HG03139 (cell line): ENCODE measurements around the gene NFATC2.

ENCODE experiments used
- ATAC-seq: cut with Tn5 transposase; IDR thresholded peaks from one replicate; pipeline ENCODE4 v1.9.1; 2021; ENCODE audit not compliant: unreplicated experiment

The NFATC2 gene

DNA sequence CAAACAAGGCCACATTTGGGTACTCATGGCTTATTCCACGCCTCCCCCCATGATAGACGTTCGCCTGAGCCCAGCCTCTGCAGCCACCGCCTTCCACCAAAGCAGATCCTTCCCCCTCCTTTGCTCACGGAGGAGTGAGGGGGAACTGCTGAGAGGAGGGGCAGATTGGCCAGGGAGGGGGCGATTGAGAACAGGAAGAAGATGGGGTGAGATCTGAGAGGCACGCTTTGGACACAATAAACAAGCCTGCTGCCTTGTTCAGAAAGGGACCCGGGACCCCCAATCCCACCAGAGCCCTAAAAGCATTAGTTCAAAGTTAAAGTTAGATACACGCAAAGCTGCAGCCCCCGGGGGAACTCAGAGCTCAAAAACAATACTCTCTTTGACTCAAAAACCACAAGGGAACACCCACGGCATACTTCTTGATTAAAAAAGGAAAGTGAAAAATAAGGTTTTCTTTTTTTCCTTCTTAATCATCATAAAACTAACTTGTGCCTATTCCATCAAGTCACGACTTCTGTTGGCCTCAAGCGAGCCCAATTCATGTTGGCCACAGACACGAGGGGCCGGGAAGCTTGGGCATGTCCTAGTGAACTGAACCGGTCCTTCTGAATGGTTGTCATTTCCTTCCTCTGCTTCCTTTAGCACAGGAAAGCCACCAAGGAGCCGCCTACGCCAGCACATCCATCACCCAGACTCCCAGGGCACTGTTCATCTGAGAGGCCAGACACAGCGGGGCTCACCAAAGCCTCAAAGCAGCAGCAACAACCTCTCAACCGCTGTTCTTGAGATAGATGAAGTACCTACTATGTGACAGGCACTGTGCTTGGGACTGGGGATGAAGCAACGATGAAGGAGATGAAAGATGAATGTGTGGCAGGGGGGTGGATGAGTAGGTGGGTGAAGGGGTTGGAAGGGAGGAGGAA, 44.7 kb downstream of the NFATC2 start:
- ATAC-seq: no peak

DNA sequence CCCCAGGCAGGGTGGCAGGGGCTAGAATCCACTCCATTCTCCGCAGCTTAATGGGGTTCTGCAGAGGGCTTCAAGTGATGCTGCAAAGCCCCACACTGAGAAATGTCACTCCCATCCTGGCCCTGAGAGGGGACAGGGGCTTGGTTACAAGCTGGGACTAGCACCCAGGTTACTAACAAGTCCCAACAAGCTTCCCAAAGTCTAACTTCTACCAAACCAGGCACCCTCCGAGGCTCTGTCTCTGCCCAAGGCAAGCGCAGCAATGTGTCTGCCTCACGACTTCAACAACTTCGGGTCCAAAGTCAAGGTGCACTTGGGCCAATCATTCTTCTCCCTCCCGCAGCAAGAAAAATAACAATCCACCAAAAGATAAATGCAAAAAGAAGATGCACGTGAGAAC, 45.6 kb downstream of the NFATC2 start:
- ATAC-seq: no peak

DNA sequence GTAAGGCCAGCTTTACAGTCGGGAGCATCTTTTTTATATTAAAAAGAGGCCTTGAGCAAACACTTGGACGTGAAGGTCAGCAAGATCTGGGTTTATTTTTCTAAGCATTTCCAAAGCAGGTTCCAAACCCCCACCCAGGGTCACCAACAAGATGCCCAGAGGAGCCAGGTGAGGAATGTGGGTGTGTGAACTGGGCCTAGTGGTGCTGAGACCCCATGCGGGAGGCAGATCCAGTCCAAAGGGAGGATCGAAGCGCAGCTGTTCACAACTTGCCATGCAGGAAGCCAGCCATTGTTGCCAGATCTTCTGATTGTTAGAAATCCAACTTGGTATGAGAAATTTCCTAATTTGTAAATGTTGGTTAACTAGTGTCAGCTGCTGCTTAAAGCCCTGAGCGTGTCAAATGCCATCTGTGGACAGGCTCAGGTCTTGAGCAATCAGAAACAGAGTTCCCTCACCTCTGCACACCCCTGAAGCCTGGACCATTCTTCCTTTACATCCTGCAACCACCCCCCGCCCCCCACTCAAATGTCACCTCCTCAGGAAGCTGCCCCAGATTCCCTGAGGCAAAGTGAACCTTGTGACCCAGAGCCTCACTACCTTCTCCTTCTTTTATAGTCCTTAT, 46.5 kb downstream of the NFATC2 start:
- ATAC-seq: no peak

DNA sequence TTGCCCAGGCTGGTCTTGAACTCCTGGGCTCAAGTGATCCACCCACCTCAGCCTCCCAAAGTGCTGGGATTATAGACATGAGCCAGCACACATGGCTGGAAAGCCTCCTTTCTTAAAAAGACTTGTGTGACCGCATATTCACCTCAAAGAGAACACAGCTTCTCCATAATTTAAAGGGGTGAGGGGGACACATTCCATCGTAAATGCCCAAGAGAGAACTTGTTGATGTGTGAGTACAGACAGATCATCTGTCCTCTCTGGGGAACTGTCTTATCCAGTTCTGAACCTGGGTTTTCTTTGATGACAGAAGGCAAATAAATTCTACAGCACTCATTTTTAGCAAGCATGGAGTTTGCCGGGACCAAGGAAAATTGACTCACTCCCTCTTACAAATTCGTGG, 47.2 kb downstream of the NFATC2 start:
- no peak for ATAC-seq

DNA sequence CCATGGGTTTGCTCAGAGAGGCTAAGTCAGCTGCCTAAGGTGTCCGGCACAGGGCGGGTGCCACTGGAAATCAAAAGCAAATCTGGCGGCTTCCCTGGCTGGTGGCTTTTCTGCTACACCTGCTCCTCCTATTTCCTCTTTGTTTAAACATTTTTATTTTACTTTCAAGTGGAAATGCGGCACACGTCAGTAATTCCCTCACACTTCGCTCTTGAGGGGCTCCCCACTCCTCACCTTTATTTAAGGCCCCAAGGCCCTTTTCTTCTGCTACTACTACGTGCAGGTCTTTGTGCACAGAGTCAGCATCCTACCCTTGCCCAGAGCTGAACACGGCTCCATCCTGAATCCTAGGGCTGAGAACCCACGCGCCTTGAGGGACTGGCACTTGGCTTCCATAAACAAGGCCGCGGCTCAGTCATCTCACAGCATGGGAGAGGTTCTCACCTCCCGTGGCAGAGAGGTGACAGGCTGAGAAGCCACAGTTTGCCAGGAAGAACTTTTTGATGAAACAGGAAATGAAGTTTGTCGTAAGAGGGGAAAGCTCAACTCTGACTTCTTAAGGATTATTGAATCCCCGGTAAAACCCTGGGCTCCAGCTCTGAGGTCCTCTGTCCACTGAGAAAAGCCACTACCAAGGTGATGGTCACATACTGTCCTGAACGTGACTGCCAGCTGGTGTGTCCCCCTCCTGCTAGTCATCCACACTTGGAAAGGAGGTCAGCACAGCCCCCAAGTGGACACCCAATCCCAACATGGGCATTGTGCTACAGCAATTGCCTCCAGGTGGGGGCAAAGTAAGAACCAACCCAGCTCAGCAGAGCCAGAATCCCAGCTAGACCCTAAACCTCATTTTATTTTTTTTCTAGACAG, 48.0 kb downstream of the NFATC2 start:
- no peak for ATAC-seq

DNA sequence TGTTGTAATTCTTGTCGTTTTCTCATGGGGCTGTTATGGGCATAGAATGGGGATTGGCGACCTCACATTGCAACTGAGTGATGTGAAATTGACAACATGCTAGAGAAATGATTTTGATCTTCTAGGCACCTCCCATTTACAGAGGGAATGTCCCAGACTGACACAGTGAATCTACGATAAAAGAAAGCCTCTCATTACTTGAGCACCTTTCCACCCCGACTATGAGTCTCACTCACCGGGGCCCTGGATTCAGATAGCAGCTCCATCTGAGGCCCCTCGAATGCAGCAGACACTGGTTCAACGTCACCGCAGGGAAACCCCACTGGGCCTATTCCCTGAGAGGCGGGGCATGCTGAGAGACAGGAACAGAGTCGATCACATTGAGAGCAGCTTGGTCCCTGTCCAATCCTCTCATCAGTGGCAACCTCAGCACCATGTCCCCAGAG, 49.1 kb downstream of the NFATC2 start:
- ATAC-seq: no peak

DNA sequence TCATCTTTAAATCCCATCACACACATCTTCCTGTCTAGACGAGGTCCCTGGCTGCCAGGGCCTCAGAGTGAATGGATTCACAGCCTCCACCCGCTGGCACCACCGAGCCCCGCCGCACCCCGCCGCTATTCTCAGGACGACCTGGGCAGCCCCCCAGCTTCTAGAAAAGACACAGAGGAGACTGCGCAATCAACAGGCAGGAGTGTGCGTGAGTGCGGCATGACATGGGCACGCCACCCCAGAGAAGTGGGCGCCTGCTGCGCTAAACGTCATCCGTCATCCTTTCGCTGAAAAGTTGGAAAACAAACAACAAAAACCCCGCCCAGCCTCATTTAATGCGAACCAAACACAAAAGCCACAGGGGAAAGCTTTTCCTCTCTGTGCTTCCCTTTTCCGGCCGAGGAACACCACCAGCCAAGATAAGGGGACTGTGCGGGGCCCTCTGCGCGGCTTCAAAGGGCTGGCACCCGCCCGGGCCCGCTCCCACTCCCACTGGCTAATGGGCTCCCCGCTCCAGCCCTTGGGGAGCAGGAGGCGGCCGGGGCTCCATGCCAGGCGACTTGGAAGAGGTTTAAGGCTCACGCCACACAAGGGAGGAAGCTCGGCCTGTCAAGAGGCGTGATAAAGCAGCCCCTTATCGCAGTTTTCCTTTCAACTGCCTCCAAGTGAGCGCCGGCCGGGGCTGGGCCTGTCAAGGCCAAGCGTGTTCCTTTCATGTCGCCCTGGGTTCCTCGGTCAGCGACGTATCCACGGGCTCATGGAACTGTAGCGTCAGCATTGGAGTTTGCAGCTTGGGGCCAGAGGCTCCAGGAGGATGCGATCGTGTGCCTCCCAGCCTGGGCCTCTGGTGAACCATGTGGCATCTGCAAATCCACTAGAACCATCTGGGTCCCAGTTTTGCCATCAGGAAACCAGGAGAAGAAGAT, 50.1 kb downstream of the NFATC2 start:
- ATAC-seq: no peak

DNA sequence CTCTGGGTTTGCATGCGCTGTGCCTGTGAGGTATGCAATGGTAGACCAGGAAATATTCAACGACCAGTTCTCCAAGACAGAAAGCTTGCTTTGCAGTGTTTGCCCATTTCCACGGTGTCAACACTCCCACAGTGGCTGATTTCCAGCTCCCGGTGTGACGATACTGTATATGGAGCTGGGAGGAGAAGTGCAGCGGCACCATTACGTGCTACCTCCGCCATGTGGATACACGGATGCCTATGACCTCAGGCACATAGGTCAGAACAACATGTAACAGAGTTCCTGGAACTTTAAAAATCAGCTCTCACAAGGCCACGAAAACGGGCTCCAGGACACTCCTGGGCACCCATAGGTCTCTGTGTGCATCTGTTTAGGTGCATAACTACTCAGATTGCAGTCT, 51.1 kb downstream of the NFATC2 start:
- no peak for ATAC-seq

DNA sequence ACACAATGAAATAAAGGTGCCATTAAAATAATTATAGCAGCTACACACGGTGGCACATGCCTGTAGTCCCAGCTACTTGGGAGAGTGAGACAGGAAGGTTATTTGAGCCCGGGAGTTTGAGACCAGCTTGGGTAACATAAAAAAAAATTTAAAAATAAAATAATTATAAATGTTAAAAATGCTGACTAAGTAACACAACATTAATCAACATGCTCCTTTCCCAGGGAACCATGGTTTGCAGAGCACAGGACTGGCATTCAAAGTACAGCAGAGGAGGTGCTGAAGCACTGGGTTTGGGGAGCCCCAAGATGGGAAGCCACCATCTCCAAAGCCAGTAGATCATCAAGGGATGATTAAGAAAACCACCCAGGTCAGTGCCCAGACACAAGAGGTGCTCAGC, 51.9 kb downstream of the NFATC2 start:
- ATAC-seq: no peak

DNA sequence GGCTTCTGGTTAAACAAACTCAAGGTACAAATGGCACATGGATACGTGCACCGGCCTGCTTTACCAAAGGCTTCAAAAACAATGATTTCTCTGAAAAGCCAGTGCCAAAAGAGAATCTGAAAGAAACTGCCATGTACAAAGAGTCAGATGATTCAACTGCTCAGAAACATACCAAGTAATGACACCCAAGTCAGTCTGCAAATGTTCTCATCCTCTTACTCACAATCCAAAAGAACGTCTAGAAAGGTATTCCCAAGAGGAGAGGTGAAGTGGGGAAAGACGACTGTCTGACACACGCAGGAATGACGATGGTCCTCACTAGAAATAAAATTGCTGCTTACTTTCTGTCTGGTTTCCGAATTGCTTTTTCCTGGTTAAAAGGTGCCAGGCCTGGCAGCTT, 52.9 kb downstream of the NFATC2 start:
- ATAC-seq: no peak

DNA sequence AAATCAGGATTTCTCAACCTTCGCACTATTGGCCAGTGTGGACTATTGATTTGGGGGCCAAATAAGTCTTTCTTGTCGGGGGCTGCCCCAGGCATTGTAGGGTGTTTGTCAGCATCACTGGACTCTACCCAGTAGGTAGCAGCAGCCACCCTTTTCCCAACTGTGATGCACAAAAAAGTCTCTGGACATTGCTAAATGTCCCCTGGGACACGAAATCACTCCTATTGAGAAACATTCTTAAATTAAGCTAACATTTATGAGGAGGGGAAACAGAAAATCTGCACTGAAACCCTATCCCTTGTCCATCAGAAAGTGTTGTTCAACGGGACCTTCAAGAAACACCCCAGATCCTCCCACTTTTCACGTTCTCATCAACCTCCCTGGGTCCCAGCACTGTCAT, 54.2 kb downstream of the NFATC2 start:
- ATAC-seq: no peak

DNA sequence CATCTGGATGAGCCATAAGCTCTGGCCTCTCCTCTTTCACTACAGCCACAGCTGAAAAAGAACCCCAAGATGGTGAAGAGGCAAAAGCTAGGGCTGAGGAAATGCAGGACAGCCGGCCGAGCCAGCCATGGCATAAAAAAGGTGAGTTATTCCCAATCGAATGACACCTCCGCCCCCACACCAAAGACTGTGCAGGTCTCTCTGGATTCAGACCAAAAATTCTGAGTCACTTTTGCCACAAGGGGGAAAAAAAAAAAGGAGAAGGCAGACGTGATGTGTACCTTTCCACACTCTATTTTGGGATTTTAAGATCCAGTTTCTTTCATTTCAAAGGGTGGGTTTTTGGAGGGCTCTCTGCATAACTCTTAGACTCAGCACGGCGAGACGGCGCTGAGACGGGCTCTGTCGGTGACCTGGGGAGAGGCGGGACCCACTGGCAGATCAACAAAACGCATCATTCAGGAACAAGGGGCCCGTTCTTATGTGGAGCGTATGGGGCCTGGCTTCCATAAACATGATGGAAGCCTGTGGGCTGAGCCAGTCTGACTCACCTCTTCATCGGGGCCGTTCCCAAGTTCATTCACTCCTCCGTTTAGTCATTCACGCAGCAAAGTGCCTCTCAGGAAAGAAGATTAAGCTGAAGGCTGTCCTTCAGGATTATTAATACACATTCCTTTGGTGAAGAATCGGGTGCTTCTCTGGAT, 54.8 kb downstream of the NFATC2 start:
- ATAC-seq: no peak

DNA sequence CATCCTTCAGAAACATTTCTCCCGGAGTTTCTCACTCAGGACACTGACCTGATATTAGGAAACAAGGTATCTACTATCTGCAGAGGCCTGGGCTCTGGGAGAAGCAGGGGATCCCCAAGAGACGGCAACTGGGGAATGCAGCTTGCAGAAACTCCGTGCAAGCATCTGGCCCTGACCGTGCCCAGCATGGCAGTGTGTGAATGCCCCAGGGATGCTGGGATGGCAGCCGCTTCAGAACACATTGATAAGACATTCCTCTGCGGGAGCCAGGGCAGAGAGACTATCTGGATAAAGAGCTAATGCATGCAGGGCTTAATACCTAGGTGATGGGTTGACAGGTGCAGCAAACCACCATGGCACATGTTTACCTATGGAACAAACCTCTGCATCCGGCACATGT, 55.4 kb downstream of the NFATC2 start:
- ATAC-seq: no peak

DNA sequence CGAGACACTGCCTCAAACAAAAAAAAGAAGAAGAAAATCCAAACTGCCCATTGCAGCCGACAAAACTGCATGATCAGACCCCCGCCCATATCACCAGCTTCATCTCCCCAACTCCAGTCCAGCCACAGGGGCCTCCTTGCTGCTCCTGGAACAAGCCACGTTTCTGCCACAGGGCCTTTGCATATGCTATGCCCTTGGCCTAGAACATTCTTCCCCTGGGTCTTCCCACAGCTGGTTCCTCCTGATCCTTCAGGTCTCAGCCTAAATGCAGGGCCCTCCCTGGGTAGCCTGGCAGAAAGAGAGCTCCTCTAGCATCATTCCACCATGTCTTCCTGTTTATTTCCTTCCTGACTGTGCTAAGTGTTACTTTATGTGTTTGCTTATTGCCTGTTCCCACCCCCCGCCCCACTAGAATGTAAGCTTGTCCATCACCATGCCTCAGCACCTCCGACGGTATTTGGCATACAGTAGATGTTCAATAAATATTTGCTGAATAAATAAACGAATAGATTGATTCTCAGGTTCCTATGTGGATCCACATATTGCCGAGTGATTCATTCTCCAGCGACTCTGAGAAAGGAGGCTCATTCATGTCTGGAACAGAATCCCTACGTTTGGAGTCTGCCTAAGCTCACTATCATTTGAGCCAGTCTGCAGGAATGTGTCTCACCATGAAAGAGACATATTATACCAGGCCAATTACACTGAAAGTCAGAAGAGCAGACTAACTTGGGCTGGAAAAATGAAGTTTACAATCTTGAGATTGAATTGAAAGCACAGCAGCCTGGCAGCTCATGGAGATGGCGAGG, 56.1 kb downstream of the NFATC2 start:
- no peak for ATAC-seq

DNA sequence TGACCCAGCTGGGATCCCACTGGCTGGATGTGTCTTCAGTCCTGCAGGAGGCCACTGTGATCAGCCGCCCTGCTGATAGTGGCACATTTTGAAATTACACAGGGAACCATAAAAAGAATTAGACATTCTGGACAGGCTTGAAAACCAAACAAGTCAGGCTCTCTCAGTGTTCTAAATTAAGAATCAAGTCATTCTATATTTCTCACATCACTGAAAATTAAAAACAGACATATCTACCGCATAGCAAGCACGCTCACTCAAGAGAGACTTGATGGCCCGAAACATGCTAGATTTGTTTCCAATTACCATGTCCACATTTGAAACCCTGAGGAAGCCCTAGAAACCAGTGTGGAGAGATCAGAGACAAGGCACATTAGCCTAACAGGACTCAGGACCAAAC, 57.7 kb downstream of the NFATC2 start:
- ATAC-seq: no peak

DNA sequence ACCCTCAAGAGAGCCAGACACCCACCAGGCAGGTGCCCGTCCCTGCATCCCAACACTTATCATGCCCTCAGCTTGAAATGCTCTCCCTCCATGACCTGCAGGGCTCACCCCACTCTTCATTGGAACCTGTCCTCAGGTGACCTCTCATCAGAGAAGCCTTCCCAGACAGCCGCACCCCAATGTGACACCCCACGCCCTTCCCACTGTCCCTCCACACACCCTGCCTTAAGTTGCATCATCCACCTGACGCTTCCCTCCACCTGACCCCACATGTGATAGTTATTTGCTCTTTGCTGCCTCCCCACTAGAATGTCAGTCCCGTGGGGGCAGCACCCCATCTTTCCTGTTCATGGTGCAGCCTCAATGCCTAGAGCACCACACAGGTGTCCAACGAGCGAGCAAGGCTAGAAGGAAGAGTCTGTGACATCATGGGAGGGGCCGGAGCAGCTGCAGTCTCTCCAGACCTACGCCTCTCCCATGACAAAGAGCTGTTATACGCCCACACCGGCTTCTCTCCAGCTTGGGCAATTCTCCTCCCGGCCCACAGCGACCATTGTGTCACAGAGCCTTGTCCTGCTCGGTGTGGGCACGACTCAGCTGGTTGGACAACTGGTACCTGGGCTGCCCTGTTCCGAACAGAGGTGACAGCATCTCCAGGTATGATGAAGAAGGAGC, 58.2 kb downstream of the NFATC2 start:
- ATAC-seq: no peak

DNA sequence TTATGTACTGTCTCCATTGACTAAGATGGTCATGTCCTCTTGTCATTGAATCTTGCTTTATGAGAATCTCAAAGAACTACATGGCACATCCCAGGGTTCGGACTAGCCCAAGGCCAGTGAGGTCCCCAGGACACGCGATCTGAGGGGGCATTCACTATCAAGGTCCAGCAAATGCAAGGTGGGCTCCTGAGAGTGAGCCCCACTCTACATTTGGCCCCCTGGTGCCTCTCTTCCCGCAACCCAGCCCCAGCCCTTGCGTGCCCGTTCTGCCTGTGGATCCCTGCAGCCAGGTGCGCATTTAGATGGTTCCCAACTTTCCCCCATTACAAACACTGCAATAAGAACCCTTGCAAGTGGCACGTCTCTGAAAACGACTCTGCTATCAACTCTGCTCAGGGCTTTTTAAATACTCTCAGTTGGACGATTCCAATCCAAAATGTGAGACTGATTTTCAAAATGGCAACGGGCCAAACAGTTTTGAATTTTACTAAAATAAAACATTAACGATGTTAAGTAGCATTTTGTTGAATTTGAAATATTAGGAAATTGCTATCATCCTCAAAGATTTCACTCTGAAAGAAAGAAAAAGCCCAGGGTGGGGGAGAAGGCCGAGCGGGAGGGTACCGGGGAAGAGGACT, 59.6 kb downstream of the NFATC2 start:
- no peak for ATAC-seq

DNA sequence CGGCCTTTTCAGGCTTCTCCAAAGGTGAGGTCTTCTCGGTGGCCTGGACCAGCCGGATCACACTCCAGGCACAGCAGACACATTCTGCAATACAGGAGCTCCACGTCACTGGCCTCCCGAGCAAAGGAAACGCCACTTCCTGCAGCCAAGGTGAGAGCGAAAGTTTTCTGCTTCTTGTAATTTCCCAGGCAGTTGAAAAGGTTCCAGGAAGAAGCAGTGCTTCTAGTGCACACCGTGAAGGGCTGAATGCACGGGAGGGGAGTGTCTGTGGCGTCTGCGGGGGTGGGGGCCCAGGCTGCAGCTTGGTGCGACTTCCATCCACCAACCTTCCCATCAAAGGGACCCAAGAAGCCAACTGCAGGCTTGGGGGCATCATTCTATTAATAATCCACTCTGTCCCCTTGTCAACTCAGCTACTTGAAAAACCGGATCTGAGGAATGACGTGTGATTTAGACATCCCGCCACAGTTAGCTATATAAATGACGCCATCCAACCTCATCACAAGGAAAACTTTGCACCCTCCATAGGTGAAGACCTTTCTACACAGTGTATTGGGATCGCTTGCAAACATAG, 61.1 kb downstream of the NFATC2 start:
- ATAC-seq: no peak
